RPMI7951 (cell line): Measurements from ENCODE around the gene SLC6A17. TPM values are rescaled to one million over a fixed set of nuclear protein-coding genes. Genes with fewer than 3 reads are reported as not detected.

Experiments used
- DNase-seq: peaks from one replicate; pipeline ENCODE4 v3.0.0-alpha.2; 2012; ENCODE audit warnings: low read depth
- total RNA-seq: library from RNA; depleted of rRNA; stranded (reverse); fragments of >200 nt; shearing (Covaris generic); gene quantifications from 2 replicates; pipeline ENCODE4 v1.2.3, GENCODE V29; 2014; rRNA removed

The SLC6A17 gene
- total RNA-seq, 1 experiment from 2014 or later: 1.2 TPM

DNA sequence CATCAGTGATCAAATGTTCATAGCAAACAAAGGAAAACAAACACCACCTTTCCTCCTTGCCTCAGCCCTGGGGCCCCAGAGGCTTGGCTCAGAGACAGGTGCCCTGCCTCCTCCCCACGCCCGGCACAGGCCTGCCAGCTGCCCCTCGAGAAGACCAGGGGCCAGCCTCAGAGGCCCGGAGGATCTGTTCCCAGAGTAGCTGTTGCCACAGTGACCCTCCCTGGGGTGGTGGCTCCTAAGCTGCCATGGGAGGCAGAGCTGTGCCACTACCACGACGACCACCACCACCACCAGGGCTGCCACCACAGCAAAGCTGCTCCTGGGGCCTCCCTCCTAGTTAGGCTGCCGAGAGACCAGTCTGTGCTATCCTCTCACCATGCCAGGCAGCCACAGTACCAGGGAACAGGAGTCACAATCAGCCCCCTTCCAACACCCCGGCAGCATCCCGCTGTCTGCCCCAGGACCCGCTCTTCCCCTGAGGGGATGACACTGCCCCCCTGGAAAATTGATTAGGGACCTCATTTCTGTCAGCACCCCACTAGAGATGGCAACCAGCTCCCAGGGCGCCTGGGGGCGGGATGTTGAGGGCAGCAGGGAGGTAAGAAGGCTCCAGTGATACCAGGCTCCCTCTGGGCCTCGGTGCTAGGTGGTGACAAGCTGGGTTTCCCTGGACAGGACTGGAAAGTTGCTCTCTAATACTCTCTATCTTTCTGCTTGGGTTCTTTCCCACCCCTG, 90.3 kb downstream of the SLC6A17 start:
- no peak for DNase-seq

DNA sequence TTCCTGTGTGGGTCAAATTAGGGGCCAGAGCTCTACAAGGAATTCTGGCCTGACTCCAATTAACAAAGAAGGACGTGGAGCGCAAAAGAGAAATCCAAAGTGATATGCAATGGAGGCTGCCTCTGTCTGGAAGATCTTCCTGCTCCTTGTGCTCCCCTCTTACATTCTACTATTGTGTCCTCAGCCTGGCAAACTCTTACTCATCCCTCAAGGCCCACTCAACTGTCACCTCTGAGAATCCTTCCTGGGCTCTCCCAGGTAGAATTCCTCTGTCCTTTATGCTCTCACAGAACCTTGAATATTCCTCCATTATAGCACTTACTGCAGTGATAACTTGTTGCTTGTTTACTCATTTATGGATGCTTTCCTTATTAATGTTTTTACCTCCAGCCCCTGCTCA, 91.2 kb downstream of the SLC6A17 start:
- no peak for DNase-seq

DNA sequence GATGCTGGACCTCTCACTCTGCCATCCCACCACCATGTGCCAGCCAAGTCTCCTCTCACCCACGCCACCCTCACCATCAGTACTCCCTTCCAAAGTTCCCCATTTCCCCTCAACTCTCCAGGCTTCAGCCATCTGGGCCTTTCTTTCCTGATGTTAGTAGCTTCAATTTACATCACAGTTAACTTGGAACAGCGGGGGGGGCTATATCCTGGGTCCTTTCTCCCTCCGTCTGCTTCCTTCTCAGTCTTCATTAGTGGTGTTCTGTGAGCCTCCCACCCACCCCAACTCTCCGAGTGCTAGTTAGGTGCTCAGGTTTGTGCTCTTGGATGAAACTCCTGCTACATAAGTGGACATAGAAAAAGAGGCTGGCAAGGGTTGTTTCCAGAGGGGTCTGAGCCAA, 91.8 kb downstream of the SLC6A17 start:
- DNase-seq: no peak

DNA sequence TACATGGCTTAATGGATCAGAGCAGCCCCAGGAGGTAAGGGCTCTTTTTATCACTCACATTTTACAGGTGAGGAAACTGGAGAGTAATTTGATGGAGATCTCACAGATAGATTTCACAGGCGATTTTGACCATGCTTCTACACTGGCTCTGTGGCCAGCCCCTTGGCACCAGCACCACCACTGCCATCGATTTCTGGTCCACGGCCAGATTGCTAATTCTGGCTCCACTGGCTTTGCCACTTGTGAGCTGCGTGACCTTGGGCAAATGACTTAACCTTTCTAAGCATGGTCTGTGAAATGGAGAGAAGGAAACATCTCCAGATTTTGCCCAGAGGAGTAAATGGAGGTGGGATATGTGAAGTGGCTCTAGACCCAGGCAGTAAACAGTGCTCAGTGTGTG, 92.4 kb downstream of the SLC6A17 start:
- no peak for DNase-seq

DNA sequence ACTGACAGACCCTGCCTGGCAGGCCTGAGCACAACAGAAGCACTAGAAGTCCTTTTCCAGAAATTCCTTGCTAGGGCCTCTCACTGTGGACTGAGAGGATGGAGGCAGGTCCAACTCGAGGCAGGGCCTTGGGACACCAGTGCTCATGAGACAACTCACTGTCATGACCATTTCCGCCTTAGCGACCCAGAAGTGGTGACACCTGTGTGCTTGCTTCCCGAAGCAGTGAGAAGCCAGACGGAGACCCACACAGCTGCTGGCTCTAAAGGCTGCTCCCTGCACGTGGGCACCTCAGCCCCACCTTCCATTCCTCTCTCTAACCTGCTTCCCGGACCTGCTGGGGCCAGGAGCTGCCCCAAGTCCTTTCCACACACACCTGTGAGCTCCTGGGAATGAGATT, 92.9 kb downstream of the SLC6A17 start:
- DNase-seq: no peak

DNA sequence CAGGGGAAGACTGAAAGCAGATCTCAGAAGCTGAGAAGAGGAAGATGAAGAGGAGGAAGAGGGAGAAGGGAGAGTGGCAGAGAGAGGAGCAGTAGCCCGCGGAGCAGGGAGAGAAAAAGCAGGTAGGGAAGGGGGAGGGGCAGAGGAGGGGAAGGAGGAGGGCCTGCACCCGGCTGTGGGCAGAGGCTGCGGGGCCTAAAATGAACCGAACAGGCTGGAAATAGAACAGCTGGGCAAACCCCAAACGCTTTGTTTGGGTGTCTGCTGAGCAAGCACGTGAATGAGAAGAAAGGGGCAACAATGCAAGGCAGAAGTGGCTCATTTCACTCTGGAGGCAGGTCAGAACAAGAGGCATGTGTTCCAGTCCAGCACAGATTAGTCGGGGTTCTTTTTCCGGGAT, 93.3 kb downstream of the SLC6A17 start:
- no peak for DNase-seq

DNA sequence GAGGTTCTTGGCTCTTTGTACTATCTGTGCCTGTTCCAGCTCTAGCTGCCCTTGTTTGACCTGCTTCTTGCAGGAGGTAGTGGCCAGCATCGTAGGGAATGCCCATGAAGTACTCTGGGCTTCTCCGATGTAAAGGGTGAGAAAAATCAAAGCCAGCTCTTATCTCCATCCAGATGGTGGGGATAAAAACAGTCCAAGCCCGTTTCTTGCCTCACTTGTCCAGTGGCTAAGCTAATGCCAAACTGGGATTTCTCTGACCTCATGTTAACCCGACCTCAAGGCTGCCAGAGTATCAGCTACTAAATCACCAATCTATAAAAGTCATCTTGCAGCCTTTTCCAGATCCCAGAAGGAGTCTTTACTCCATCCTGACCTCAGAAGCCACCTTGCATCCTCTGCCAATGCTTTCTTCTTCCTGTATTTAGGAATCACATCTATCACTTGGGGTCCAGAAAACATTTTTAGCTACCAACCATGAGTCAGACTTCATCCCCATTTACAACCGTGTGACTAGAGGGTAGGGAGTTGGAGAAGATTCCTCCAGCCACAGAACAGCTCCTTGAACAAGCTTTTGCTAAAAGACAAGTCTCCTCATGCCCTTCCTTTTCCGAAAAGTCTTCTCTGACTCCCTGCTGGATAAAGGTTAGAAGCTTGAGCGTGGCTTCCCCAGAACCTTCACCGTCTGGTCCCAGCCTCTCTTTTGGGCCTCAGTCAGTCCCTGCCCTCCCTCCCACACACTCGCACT, 95.8 kb downstream of the SLC6A17 start:
- no peak for DNase-seq

DNA sequence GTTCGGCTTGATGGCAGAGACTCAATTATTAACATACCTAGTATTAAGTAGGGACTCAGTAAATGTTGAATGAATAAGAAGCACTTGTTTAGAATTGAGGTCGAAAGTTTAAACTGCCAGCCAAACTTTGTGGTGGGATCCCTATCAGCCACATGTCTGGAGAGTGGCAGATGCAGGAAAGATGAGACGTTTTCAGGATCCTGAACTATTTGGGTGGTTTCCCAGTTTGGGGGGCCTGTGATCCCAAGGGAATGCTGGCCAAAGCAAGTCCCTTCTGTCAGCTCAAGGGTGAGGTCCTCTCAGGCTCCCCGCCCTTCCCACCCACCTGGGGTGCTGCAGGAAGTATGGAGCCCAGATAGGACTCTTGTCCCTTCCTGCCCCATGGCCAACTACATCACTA, 98.5 kb downstream of the SLC6A17 start:
- DNase-seq: no peak

DNA sequence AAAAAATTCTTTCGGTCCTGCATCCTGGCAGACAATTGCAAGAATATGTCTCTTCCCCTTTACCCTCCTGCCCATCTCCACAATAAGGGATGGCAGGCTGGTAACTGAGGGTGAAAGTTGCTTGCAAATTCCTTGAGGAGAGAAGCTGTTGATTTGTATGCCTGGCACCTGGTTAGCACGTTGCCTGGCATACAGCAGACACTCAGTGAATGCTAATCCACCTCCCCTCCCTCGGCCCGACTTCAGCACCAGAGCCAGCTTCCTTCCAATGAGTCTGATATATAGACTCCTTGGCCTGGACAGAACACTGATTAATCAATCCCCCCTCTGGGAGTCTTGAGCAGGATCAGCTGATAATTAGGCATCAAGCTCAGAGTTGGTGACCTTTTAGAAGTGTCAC, 99.0 kb downstream of the SLC6A17 start:
- no peak for DNase-seq

DNA sequence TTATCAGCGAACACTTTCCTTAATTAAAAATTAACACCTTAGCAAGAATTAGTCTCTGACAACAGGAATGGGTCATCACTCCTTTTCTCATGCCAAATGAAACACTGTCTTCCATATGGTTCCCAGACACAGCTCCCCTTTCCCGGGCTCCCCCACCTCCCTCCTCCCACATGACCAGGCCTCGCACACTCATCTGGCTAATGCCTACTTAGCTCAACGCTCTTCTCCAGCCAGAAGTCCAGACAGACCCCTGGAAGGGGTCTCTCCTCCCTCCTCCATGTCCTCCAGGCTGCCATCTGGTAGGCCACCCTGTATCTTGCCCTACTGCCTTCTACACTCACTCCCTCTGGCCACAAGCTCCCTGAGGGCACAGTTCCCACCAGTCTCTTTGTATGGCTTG, 99.7 kb downstream of the SLC6A17 start:
- DNase-seq: no peak

DNA sequence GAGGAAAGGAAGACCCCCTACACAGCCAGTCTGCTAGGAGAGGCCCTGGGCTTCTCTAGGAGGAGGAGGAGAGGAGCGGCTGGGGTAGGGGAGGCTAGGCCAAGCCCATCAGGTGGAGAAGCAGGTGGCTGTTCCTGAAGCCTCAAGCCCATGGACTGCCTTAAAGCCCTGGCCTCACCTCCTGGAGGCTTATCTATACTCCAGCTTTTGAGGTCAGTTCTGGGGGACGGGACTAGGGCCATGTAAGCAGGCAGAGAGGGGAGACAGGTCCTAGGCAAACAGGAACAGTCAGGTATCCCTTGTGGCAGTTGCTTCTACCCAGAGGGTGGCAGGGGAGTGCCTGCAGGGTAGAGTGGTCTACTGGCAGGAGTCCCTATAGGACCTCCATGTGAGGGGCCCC, 100.5 kb downstream of the SLC6A17 start:
- DNase-seq: no peak

Other genes with a start within 250 kb of the SLC6A17 start
- gene CSF1, start 239.6 kb upstream of the SLC6A17 start, total RNA-seq: 35.4 and 51.5 TPM in 2 replicates
- 43.1 and 47.5 TPM in 2 replicates for gene AHCYL1, start 165.7 kb upstream of the SLC6A17 start, total RNA-seq
- gene STRIP1, start 115.9 kb upstream of the SLC6A17 start, total RNA-seq: 25.7 and 27.6 TPM in 2 replicates
- gene ALX3, start 79.8 kb upstream of the SLC6A17 start, total RNA-seq: not detected in 2 replicates
- 0.24 TPM in 1 of 2 replicates, not detected in the other for gene UBL4B, start 38.1 kb upstream of the SLC6A17 start, total RNA-seq
- gene KCNC4, start 59.8 kb downstream of the SLC6A17 start, total RNA-seq: 0.84 and 2.0 TPM in 2 replicates
- 22.0 and 22.6 TPM in 2 replicates for gene RBM15, start 188.9 kb downstream of the SLC6A17 start, total RNA-seq
- gene SLC16A4, start 240.5 kb downstream of the SLC6A17 start, total RNA-seq: 16.3 and 18.5 TPM in 2 replicates